Globus pallidus (tissue), 1 donor: ENCODE measurements around the gene CAP2.
"Not testable (repeated sequence)": the region's sequence is repeated elsewhere in the genome, so short reads cannot be mapped to it uniquely, and the experiment has no call there.

ENCODE experiments used
- DNase-seq: peaks from one replicate; pipeline ENCODE4 v3.0.0-alpha.2; 2015; ENCODE audit warnings: low spot score

The CAP2 gene

DNA sequence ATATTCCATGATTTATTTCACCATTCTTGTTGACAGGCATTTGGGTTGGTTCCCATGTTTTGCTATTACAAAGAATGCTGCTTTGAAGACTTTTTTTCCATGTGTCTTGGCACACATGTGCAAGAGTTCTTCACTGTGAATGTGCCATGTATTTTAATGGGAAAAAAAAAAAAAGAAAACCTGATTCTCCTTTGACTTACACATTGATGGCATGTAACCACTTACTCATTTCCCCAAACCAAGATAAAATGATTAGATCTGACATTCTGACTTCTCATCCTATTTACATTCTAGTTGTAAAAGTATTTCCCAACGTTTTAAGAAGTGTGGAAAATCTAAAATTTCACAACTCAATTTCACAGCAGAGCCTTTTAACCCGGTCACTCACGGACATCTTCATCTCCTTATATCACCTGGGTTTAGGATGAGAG is 4.4 kb downstream of the CAP2 start:
- DNase-seq = no peak

DNA sequence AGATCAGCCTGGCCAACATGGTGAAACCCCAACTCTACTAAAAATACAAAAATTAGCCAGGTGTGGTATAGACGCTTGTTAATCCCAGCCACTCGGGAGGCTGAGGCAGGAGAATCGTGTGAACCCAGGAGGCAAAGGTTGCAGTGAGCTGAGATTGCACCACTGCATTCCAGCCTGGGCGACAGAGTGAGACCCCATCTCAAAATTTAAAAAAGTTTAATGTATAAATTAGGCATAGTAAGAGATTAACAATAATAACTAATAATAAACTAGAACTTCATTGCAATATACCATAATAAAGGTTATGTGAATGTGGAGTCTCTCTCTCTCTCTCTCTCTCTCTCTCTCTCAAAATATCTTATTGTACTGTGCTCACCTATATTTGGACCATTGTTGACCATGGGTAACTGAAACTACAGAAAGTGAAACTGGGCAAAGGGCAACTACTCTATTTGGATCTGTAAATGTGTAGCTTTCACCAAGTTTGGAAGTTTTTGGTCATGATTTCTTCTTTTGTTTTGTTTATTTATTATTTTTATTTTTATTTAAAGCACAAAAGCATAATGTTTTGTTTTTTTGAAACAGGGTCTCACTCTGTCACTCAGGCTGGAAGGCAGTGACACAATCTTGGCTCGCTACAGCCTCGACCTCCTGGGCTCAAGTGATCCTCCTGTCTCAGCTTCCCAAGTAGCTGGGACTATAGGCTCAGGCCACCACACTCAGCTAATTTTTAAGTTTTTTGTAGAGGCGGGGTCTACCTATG is 12.0 kb downstream of the CAP2 start:
- DNase-seq = not testable (repeated sequence)

- DNase-seq = no peak
These were observed 12.5 kb downstream of the CAP2 start for GRCh38 chr6:17405944-17406245.

DNA sequence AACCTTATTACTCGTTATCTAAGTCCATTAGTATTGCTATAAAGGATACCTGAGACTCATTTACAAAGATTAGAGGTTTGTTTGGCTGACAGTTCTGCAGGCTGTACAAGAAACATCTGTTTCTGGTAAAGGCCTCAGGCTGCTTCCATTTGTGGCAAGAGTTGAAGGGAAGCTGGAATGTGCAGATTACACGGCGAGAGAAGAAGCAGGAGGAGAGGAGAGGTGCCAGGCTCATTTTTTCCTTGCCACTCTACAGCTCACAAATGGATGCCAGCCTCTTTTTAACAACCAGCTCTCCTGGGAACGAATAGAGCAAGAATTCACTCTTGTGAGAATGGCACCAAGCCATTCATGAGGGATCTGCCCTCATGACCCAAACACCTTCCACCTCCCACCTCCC is 14.7 kb downstream of the CAP2 start:
- no peak for DNase-seq

GRCh38 chr6:17410281-17410680 is 16.9 kb downstream of the CAP2 start:
- DNase-seq = no peak

DNA sequence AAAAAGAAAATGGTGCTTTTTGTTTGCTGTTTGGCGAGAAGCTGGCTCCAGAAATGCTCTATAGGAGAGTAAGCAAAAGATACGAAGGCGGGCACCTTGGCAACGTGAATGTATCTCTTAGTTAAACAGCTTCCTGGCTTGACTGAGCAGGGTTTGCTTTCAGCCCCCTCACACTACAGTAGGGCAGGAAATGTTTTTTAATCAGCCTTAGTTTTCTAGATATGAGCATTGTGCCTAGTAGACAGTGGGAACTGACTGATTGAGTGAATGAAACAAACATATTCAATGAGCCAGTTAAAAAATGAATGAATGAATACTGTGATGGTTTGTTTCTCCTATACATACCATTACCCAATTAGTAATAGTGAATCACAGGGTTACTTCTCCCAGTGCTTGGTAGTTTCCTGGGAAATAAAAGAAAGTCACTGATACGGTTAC is 19.9 kb downstream of the CAP2 start:
- no peak for DNase-seq

GRCh38 chr6:17414395-17414794 is 21.0 kb downstream of the CAP2 start:
- DNase-seq = not testable (repeated sequence)

GRCh38 chr6:17415321-17415720 is 21.9 kb downstream of the CAP2 start:
- DNase-seq = no peak

DNA sequence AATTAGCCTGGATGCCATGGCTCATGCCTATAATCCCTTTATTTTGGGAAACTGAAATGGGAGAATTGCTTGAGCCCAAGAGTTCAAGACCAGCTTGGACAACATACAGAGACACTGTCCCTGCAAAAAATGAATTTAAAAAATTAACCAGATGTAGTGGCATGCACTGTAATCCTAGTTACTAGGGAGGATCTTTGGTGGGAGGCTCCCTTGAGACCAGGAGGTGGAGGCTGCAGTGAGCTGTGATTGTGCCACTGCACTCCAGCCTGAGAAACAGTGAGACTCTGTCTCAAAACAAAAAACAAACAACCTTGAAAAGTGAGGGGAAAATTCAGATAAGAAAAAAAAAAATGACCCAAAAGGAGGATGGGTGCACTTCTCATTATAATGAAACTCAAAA is 23.4 kb downstream of the CAP2 start:
- DNase-seq = no peak

- no peak for DNase-seq
These were observed 24.4 kb downstream of the CAP2 start for GRCh38 chr6:17417817-17418216.

DNA sequence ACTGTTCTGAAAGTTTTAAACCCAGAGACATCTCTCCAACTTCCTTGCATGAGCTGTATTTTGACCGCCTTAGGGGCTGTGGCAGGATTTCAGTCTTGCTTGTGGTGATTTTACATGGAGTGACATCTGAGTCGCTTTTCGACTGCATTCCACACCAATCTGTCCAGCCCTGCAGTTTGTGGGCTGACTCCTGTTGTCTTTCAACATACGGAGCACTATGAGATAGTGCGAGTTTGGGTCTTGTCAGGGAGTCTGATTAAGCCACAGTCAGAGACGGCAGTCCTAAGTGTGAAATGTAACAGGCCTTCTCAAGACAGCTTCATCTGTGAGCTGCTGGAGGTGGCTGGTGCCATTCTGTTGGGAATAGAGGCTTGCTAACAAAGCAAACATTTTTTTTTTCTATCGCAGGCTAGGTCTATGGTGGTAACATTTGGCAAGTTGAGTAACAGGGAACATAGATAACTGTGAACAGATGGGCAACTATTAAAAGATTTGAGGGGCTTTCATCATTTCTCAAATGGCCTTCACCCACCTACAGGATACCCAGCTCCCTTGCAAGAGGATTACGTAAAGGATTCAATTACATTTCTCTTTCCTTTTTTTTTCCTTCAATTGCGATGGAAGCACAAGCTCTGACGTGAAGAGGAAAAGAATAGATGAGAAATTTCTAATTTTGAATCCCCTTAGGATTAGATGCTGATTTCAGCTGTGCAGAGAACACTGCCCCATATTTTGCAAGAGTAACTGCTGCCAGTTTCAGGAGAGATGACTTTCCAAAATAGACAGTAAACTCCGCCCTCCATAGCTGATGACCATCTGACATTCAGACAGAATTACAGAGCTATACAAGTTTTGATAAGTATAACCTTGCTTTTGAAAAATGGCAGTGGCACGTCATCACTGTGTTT is 25.1 kb downstream of the CAP2 start:
- no peak for DNase-seq

- no peak for DNase-seq
These were observed 25.8 kb downstream of the CAP2 start for GRCh38 chr6:17419189-17419575.

GRCh38 chr6:17420368-17420767 is 27.0 kb downstream of the CAP2 start:
- DNase-seq = no peak

GRCh38 chr6:17421406-17421805 is 28.0 kb downstream of the CAP2 start:
- no peak for DNase-seq

DNA sequence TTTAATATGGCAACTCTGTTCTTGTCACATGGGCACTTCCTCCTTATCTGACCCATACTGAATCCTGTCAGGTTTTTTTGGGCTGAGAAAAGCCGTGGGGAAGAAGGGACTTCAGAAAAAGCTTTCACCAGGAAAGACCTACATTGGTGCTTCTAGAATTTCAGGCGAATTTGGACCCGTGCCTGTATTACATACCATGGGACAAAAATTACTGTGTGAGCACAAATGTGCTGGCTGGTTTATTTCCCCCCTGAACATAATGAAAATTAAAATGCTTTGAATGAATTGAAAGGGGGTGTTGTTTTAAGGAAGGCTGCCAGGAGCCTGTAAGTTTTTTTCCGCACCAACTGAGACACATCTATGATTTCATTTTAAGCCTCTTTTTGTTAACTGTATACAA is 29.6 kb downstream of the CAP2 start:
- DNase-seq = no peak

- no peak for DNase-seq
These were observed 33.7 kb downstream of the CAP2 start for GRCh38 chr6:17427062-17427461.

GRCh38 chr6:17427617-17428016 is 34.2 kb downstream of the CAP2 start:
- DNase-seq = no peak

- not testable (repeated sequence) for DNase-seq
These were observed 35.3 kb downstream of the CAP2 start for GRCh38 chr6:17428595-17429120.

GRCh38 chr6:17429383-17430061 is 36.1 kb downstream of the CAP2 start:
- DNase-seq = no peak

GRCh38 chr6:17431581-17431980 is 38.2 kb downstream of the CAP2 start:
- no peak for DNase-seq

- no peak for DNase-seq
These were observed 39.0 kb downstream of the CAP2 start for GRCh38 chr6:17432356-17432755.

DNA sequence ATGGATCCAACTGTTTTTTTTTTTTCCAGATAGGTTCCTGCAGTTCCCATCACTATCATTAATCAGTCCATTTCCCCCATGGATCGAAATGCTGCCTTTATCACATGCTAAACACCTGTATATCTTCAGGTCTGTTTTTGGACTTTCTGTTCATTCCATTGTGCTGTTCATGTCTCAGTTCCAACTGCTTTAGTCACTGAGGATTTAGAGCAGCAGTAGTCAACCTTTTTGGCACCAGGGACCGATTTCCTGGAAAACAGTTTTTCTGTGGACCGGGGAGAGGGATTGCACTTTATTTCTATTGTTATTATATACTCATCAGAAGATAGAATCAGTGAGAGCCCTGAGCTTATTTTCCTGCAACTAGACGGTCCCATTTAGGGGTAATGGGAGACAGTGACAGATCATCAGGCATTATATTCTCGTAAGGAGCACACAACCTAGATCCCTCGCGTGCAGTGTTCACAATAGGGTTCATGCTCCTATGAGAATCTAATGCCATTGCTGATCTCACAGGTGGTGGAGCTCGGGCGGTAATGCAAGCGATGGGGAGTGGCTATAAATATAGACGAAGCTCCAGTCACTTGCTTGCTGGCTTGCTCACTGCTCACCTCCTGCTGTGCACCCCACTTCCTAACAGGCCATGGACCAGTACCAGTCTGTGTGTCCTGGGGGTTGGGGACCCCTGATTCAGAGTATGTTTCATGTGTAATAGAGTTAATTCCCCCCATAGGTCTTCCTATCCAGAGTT is 46.0 kb downstream of the CAP2 start:
- no peak for DNase-seq
